IMR-90 (cell line): ENCODE data around the gene ETNK1. TPM values are rescaled to one million over a fixed set of nuclear protein-coding genes. Genes with fewer than 3 reads are reported as not detected.

Source experiments
- ATAC-seq: fragments of 200-7000 bp; cut with Tn5 transposase; 2 replicates; pipeline ENCODE4 v1.9.1; 2020; ENCODE audit warnings: low read depth, mild to moderate bottlenecking, moderate library complexity
- BruUV-seq: library from RNA; stranded (reverse); fragments of 400-500 nt; replicated peaks from 2 replicates; lab custom pipeline; 2021; lab: Mats Ljungman, UMichigan
- CTCF ChIA-PET: fragments of 300-600 bp; formaldehyde crosslinking; extraction: SDS; loops from one replicate; lab custom pipeline; 2021; ENCODE audit warnings: antibody characterized with exemption; lab: Yijun Ruan, JAX
- POLR2A ChIA-PET: fragments of 300-600 bp; sonication (Branson Sonifier 250); formaldehyde crosslinking; loops from one replicate; lab custom pipeline; 2022; ENCODE audit warnings: antibody characterized with exemption; ENCODE audit not compliant: unreplicated experiment; lab: Charles Lee
- DNase-seq: peaks from one replicate; pipeline ENCODE4 v3.0.0; 2013
- H2AFZ ChIP-seq: replicated peaks from 2 replicates; pipeline ENCODE3; 2013; ENCODE audit warnings: low read length, mild to moderate bottlenecking; ENCODE audit not compliant: poor library complexity
- H2AK5ac ChIP-seq: 2 replicates; pipeline ENCODE4 v1.6.1; 2013; ENCODE audit warnings: low read depth, low read length, inconsistent platforms
- H2AK9ac ChIP-seq: replicated peaks from 2 replicates; pipeline ENCODE3; 2013; ENCODE audit warnings: mild to moderate bottlenecking, low read depth, low read length, moderate library complexity; ENCODE audit not compliant: poor library complexity
- H2BK120ac ChIP-seq: 2 replicates; pipeline ENCODE4 v1.6.1; 2013; ENCODE audit warnings: low read depth, low read length, inconsistent platforms
- H2BK15ac ChIP-seq: 3 replicates; pipeline ENCODE4 v1.6.1; 2013; ENCODE audit warnings: low read depth, low read length, inconsistent platforms
- H2BK20ac ChIP-seq: 2 replicates; pipeline ENCODE4 v1.6.1; 2013; ENCODE audit warnings: low read depth, mild to moderate bottlenecking, inconsistent platforms, low read length, moderate library complexity
- H2BK5ac ChIP-seq: 2 replicates; pipeline ENCODE4 v1.6.1; 2013; ENCODE audit warnings: mild to moderate bottlenecking, low read depth, low read length, inconsistent platforms; ENCODE audit not compliant: poor library complexity, severe bottlenecking
- H3K14ac ChIP-seq: replicated peaks from 2 replicates; pipeline ENCODE4 v1.6.1; 2013; ENCODE audit warnings: low read depth, low read length, inconsistent platforms
- H3K18ac ChIP-seq: 2 replicates; pipeline ENCODE4 v1.6.1; 2013; ENCODE audit warnings: low read depth, low read length, control low read depth
- H3K23ac ChIP-seq: 2 replicates; pipeline ENCODE4 v1.6.1; 2013; ENCODE audit warnings: low read depth, low read length, inconsistent platforms
- H3K27ac ChIP-seq: 2 replicates; pipeline ENCODE4 v1.5.1; 2013; ENCODE audit warnings: mild to moderate bottlenecking, control low read depth, low read length; ENCODE audit not compliant: insufficient read depth
- H3K27me3 ChIP-seq: 2 replicates; pipeline ENCODE4 v1.6.1; 2013; ENCODE audit warnings: low read length; ENCODE audit not compliant: control insufficient read depth, insufficient read depth
- H3K36me3 ChIP-seq: 2 replicates; pipeline ENCODE4 v1.6.1; 2013; ENCODE audit warnings: low read length, mixed read lengths; ENCODE audit not compliant: control insufficient read depth, insufficient read depth
- H3K4ac ChIP-seq: 2 replicates; pipeline ENCODE4 v1.6.1; 2013; ENCODE audit warnings: low read depth, low read length, inconsistent platforms
- H3K4me1 ChIP-seq: 2 replicates; pipeline ENCODE4 v1.6.1; 2013; ENCODE audit warnings: low read length, mixed read lengths; ENCODE audit not compliant: control insufficient read depth, insufficient read depth
- H3K4me2 ChIP-seq: 2 replicates; pipeline ENCODE4 v1.6.1; 2013; ENCODE audit warnings: low read depth, mild to moderate bottlenecking, control low read depth, low read length, moderate library complexity
- H3K4me3 ChIP-seq: 2 replicates; pipeline ENCODE4 v1.5.1; 2013; ENCODE audit warnings: low read depth, mild to moderate bottlenecking, control low read depth, low read length, moderate library complexity; ENCODE audit not compliant: insufficient read depth
- H3K56ac ChIP-seq: 2 replicates; pipeline ENCODE4 v1.6.1; 2013; ENCODE audit warnings: low read length, inconsistent platforms; ENCODE audit not compliant: insufficient read depth; ENCODE audit errors: extremely low read depth
- H3K79me1 ChIP-seq, 2 experiments: 2 replicates each; pipeline ENCODE4 v1.6.1; 2013; ENCODE audit warnings: low read length in 2 of 2, inconsistent platforms in 1 of 2, low read depth in 1 of 2
- H3K9ac ChIP-seq: 2 replicates; pipeline ENCODE4 v1.6.1; 2013; ENCODE audit warnings: low read depth, low read length, control low read depth
- H3K9me1 ChIP-seq: 2 replicates; pipeline ENCODE4 v1.6.1; 2013; ENCODE audit warnings: low read length, inconsistent platforms; ENCODE audit not compliant: insufficient read depth
- H3K9me3 ChIP-seq: 2 replicates; pipeline ENCODE4 v1.6.1; 2013; ENCODE audit warnings: low read length; ENCODE audit not compliant: control insufficient read depth, insufficient read depth
- H4K20me1 ChIP-seq: 2 replicates; pipeline ENCODE4 v1.6.1; 2013; ENCODE audit warnings: low read length, inconsistent platforms; ENCODE audit not compliant: insufficient read depth
- H4K5ac ChIP-seq: 2 replicates; pipeline ENCODE4 v1.6.1; 2013; ENCODE audit warnings: mild to moderate bottlenecking, low read depth, low read length, control low read depth
- H4K8ac ChIP-seq, 2 experiments: 2 replicates each; pipeline ENCODE4 v1.6.1; 2013; ENCODE audit warnings: low read depth in 2 of 2, low read length in 2 of 2, control low read depth in 1 of 2, inconsistent platforms in 1 of 2
- H4K91ac ChIP-seq: 2 replicates; pipeline ENCODE4 v1.6.1; 2013; ENCODE audit warnings: low read depth, low read length, inconsistent platforms; ENCODE audit not compliant: insufficient read depth
- CTCF ChIP-seq: conservative IDR thresholded peaks from 2 replicates; pipeline ENCODE4 v1.5.1; 2012; ENCODE audit warnings: mild to moderate bottlenecking, low read depth, low read length, improper control_type of control experiment
- NFE2L2 ChIP-seq: fragments of 150-350 bp; IDR thresholded peaks from 2 replicates; pipeline ENCODE4 v1.6.1; 2016; ENCODE audit warnings: low read depth, mild to moderate bottlenecking, low read length
- RAD21 ChIP-seq: IDR thresholded peaks from 2 replicates; pipeline ENCODE4 v1.6.1; 2012; ENCODE audit warnings: low read length, improper control_type of control experiment
- SMC3 ChIP-seq: fragments of 150-350 bp; IDR thresholded peaks from 2 replicates; pipeline ENCODE4 v1.6.1; 2016; ENCODE audit warnings: low read depth, mild to moderate bottlenecking, antibody characterized with exemption, low read length, moderate library complexity
- WGBS, 2 experiments: methylation state at CpG; one replicate each; pipeline versions ENCODE4 v1.1.5 to v1.1.7; 2013; ENCODE audit warnings: missing lambda C conversion rate in 2 of 2; ENCODE audit not compliant: insufficient read length in 1 of 2; ENCODE audit errors: extremely low coverage in 2 of 2; 5-methylcytosine and 5-hydroxymethylcytosine counted together
- dilution Hi-C: fragments of 300-500 bp; cut with HindIII; formaldehyde crosslinking; loops from one replicate; pipeline ENCODE4 v1.14.3; 2018; ENCODE audit warnings: low sequenced_read_pairs; ENCODE audit not compliant: unreplicated experiment
- in situ Hi-C: fragments of 300-500 bp; cut with MboI; formaldehyde crosslinking; loops from 3 replicates; pipeline ENCODE4 v1.14.3; 2019; ENCODE audit warnings: low sequenced_read_pairs, inconsistent platforms, mixed read lengths
- intact Hi-C: fragments of 100-400 bp; cut with micrococcal nuclease; formaldehyde crosslinking; loops from 2 replicates; pipeline ENCODE4 v1.10.0; 2022
- polyA plus RNA-seq, 3 experiments: library from polyadenylated mRNA; depleted of rRNA; stranded (reverse); fragments of >200 nt; gene quantifications; 2 replicates each; pipeline ENCODE4 v1.2.3, GENCODE V29; 2012; ENCODE audit warnings: low replicate concordance in 1 of 3
- total RNA-seq: library from RNA; depleted of rRNA; stranded (reverse); fragments of >200 nt; gene quantifications from 2 replicates; pipeline ENCODE4 v1.2.3, GENCODE V29; 2012

The ETNK1 gene
- total and polyA plus RNA-seq, 2 of the 4 experiments (the other 2 are of a cell fraction), result 12.8 to 33.3 TPM

DNA sequence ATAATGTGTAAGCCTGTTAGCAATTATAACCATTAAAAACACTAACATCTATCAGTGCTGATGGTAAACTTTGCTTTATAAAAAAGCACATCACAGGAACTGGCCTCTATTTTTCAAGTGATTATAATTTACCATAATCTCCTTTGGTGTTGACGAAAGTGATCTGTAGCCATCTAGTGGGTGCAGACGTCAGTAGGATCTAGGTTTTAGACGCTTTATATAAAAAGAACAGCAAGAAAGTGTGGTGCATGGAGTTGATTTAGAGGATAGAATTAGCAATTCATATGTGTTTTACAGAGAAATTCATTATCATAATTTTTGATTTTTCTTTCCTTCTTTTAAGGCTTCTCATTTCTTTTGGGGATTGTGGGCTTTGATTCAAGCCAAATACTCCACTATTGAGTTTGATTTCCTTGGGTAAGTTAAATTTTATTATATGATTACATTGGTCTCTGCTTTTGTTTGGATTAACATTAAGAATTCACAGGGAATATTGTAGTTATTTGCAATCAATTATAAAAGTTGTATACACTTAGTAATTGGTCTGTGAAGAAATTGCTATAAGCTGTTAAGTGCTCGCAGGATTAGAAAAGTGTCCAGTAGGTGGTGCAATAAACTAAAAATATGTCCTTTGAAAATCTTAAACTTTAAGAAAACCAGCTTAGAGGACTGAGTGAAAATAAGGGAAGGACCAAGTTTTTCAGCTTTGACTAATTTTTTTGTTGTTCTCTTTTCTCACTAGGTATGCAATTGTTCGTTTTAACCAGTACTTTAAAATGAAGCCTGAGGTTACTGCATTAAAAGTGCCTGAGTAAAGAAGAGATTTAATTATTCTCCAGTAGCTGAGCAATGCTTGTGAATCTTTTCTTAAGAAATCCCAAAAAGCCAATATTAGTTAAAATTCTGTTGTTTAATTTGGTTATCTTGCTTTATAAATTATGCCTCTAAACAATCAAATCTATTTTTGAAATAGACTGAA, 59.5 kb downstream of the ETNK1 start:
- intact Hi-C loops, result loop anchor here (5.0 to 10.0 kb wide), 3 partner anchors 170 to 370 kb away; no protein-coding TSS in a partner anchor
- H3K4ac ChIP-seq, result no peak overlapping the region
- no peak overlapping the region for H4K91ac ChIP-seq
- DNase-seq (peak; percentile 59), ATAC-seq (peak; percentile 67; the same call in 1 of the 2 replicates)
- ChIA-PET CTCF (interaction anchor here (0.7 to 1.3 kb wide), 6 partner anchors 16 to 520 kb away, joined by 3 to 4 read pairs (median 3); no protein-coding TSS in a partner anchor), POLR2A (no interaction called here)
- no peaks in the 10 kb centered on the region for H3K4me1 ChIP-seq
- no peak overlapping the region for H2BK5ac ChIP-seq
- no peak overlapping the region for H2BK15ac ChIP-seq
- H3K9me3 ChIP-seq, result no peaks in the 10 kb centered on the region
- no peak overlapping the region for H3K4me3 ChIP-seq
- no peak overlapping the region for H3K23ac ChIP-seq
- H3K36me3 ChIP-seq, result no peaks in the 10 kb centered on the region
- no peaks in the 10 kb centered on the region for H4K20me1 ChIP-seq
- H4K5ac ChIP-seq, result no peak overlapping the region
- H3K27ac ChIP-seq, result no peak overlapping the region
- no peak overlapping the region for H4K8ac ChIP-seq
- H3K9me1 ChIP-seq, result no peaks in the 10 kb centered on the region
- H3K4me2 ChIP-seq, result no peak overlapping the region
- no peak overlapping the region for H2BK20ac ChIP-seq
- WGBS, 2 experiments, result no CpG with 5 or more reads among the region's 5 CpGs
- TF ChIP-seq SMC3 (peak; percentile 25; the same call in 1 of the 2 replicates), NFE2L2 (no peak), RAD21 (peak; percentile 41), CTCF (peak; percentile 54)
- H2AK9ac ChIP-seq, result no peak overlapping the region
- H2BK120ac ChIP-seq, result no peak overlapping the region
- H3K9ac ChIP-seq, result no peak overlapping the region
- H3K27me3 ChIP-seq, result no peaks in the 10 kb centered on the region
- dilution Hi-C loops, result no loop called here
- H3K14ac ChIP-seq, result no peak overlapping the region
- no peak overlapping the region for H2AK5ac ChIP-seq
- H3K56ac ChIP-seq, result no peak overlapping the region
- in situ Hi-C loops, result no loop called here
- H3K79me1 ChIP-seq, result peaks cover 0 to 8% of the 10 kb centered on the region in 2 experiments; a peak in 3 of 4 replicates
- H3K18ac ChIP-seq, result no peak overlapping the region
- no peak overlapping the region for H2AFZ ChIP-seq
- BruUV-seq, result no TSS peak
